SJCRH30 (cell line): Measurements from ENCODE around the gene GABBR2. TPM values are rescaled to one million over a fixed set of nuclear protein-coding genes. Genes with fewer than 3 reads are reported as not detected.
"Not testable (repeated sequence)": the region's sequence is repeated elsewhere in the genome, so short reads cannot be mapped to it uniquely, and the experiment has no call there.

Experiments used
- DNase-seq, 2 experiments: peaks; one replicate each; pipeline ENCODE4 v3.0.0-alpha.2; 2015 to 2020
- H3K27ac ChIP-seq: fragments of 250-450 bp; sonication (Bioruptor Pico); 2 replicates; pipeline ENCODE4 v1.5.1; 2020; ENCODE audit warnings: mild to moderate bottlenecking, moderate library complexity
- H3K27me3 ChIP-seq: fragments of 250-450 bp; sonication (Bioruptor Pico); 2 replicates; pipeline ENCODE4 v1.5.1; 2020; ENCODE audit warnings: mild to moderate bottlenecking, moderate library complexity
- H3K36me3 ChIP-seq: fragments of 250-450 bp; sonication (Bioruptor Pico); 2 replicates; pipeline ENCODE4 v1.5.1; 2020; ENCODE audit warnings: mild to moderate bottlenecking, moderate library complexity
- H3K4me1 ChIP-seq: fragments of 250-450 bp; sonication (Bioruptor Pico); 2 replicates; pipeline ENCODE4 v1.5.1; 2020; ENCODE audit warnings: mild to moderate bottlenecking, moderate library complexity
- H3K4me3 ChIP-seq: fragments of 250-450 bp; sonication (Bioruptor Pico); 2 replicates; pipeline ENCODE4 v1.5.1; 2020; ENCODE audit warnings: mild to moderate bottlenecking, moderate library complexity
- H3K9me3 ChIP-seq: fragments of 250-450 bp; sonication (Bioruptor Pico); replicated peaks from 2 replicates; pipeline ENCODE4 v1.5.1; 2020; ENCODE audit warnings: mild to moderate bottlenecking, moderate library complexity
- total RNA-seq: library from RNA; depleted of rRNA; stranded (reverse); fragments of >200 nt; shearing (Covaris generic); gene quantifications from 2 replicates; pipeline ENCODE4 v1.2.3, GENCODE V29; 2014

The GABBR2 gene
- total RNA-seq, 1 experiment from 2014 or later, result not detected

DNA sequence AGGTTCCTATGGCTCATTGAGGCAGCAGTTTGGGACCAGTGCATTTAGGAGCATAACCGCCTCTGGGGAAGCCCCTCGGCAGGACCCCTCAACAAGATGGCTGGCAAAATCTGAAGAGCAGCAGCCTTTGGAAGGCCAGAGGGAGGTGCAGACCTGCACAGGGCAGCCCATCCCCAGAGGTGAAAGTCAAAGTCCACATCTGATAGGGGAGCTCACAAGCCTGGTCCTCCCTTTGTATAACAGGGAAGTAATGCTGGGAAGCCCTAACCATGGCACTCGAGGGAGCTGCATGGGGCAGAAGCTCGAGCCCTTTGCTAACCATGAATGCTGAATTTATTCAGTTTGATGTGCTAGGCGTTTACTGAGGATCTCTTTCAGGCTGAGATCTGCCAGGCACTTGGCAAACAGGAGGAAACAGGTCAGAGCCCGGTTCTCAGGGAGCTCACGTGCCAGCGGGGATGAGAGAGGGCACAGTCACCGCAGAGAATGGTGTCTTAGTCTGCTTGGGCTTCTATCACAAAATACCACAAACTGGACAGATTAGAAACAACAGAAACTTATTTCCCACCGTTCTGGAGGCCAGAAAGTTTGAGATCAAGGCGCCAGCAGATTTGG, 114.1 kb downstream of the GABBR2 start:
- Histone ChIP-seq H3K27ac (no peak overlapping the region), H3K9me3 (no peaks in the 10 kb centered on the region), H3K4me3 (no peak overlapping the region), H3K27me3 (peaks cover 13% of the 10 kb centered on the region; the same call in 1 of the 2 replicates), H3K4me1 (no peaks in the 10 kb centered on the region), H3K36me3 (no peaks in the 10 kb centered on the region)
- no peak for DNase-seq

DNA sequence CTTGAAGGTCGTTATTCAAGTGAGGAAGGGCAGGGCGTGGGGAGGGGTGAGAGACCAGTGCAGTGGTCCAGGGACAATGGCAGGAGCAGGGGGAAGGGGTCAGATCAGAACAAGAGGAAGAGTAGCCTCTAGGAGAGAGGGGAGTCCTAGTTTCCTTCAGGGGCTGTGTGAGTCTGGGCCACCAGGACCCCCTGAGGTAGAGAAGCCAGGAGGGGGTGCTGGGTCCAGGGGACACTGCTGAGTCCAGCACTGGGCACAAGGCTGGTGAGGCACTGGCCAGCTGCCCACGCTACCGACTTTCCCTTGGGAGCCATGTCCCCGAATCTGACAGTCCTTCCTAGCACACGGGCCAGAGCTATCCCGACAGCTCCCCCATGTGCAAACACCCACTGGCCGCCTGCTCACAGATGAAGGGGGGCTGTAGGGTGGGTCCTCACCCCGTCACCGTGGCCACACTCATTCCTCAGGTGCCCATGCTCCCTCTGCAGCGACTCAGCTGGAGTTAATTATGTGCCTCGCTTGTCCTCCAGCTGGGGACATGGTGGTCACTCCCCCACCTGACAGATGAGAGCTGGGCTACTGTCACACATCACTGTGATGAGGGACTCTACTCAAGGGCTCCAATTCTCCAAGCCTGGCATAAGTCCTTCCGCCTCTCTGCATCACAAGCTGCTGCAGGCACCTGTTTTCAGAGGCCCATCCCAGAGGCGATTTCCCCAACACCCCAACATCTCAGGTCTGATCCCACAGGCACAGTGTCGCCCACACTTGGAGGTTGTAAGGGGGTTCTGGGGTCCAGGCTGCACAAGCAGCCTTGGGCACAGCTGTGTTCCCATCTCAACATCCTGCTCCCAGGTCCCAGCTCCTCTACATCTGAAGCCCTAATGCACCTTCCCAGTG, 115.1 kb downstream of the GABBR2 start:
- Histone ChIP-seq H3K4me1 (no peaks in the 10 kb centered on the region), H3K27me3 (peaks cover 9% of the 10 kb centered on the region; the same call in 1 of the 2 replicates), H3K4me3 (no peak overlapping the region), H3K36me3 (no peaks in the 10 kb centered on the region), H3K9me3 (no peaks in the 10 kb centered on the region), H3K27ac (no peak overlapping the region)
- no peak for DNase-seq

GRCh38 chr9:98591696-98592095, 117.0 kb downstream of the GABBR2 start:
- H3K36me3 ChIP-seq, result no peaks in the 10 kb centered on the region
- no peak for DNase-seq
- no peaks in the 10 kb centered on the region for H3K4me1 ChIP-seq
- H3K27ac ChIP-seq, result no peak overlapping the region
- H3K9me3 ChIP-seq, result no peaks in the 10 kb centered on the region
- 0 out of 2 replicates have a peak, but pooled peaks cover 7% of the 10 kb centered on the region for H3K27me3 ChIP-seq
- H3K4me3 ChIP-seq, result no peak overlapping the region

DNA sequence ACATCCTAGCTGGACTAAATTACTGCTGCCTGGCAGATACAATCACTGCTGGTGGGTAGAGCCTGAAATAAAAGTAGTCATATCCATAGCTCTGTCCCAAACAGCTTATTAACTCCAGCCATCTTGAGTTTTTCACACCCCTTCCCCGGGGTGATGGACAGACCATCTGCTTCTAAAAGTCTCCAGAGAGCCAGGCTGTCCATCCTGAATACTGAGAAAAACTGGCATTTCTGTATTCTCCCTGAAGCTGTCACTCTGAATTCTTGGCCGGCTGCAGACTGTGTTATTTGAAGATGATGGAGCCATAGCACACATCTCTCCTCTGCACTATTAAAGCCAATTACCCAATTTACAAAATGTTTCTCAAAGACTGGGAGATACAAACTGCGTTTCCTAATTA, 118.6 kb downstream of the GABBR2 start:
- 0 out of 2 replicates have a peak, but pooled peaks cover 8% of the 10 kb centered on the region for H3K27me3 ChIP-seq
- no peaks in the 10 kb centered on the region for H3K36me3 ChIP-seq
- no peaks in the 10 kb centered on the region for H3K4me1 ChIP-seq
- no peaks in the 10 kb centered on the region for H3K9me3 ChIP-seq
- no peak overlapping the region for H3K4me3 ChIP-seq
- no peak for DNase-seq
- no peak overlapping the region for H3K27ac ChIP-seq

DNA sequence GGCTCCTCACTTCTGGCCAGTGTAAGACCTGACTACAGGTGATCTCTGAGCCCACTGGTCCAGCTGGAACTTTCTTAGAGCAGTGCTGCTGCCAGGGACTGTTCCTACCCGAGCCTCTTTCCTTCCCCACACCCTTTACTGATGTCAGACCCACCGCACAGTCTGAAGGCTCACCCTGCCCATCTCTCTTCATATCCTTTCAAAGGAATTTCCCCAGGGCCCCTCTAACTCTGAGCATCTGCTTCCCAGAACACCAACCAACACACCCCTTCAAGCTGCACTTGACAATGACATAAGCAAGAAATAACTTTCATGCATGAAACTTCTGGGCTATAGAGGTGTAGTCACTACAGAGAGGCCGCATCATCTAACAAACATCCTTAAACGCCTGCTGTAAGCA, 119.6 kb downstream of the GABBR2 start:
- Histone ChIP-seq H3K4me3 (no peak overlapping the region), H3K27me3 (0 out of 2 replicates have a peak, but pooled peaks cover 8% of the 10 kb centered on the region), H3K27ac (no peak overlapping the region), H3K4me1 (no peaks in the 10 kb centered on the region), H3K36me3 (no peaks in the 10 kb centered on the region), H3K9me3 (no peaks in the 10 kb centered on the region)
- no peak for DNase-seq

DNA sequence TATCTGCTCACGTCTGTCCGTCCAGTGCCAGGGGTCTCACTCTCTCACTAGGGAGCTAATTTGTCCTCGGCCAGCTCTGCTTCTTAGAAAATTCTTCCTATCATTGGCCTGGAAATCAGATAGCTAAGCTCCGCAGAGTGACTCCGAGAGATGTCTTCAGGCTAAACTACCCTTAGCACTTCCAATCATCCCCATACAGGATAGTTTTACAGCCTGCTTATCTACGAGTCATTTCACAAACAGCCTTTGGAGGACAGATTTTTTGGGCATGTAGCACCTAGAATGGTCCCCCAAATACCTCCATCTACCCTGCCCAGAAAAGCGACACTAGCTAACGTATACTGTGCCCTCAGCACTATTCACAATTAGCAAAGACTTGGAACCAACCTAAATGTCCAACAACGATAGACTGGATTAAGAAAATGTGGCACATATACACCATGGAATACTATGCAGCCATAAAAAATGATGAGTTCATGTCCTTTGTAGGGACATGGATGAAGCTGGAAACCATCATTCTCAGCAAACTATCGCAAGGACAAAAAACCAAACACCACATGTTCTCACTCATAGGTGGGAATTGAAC, 123.8 kb downstream of the GABBR2 start:
- H3K9me3 ChIP-seq, H3K4me1 ChIP-seq, DNase-seq, H3K4me3 ChIP-seq, H3K27ac ChIP-seq, H3K36me3 ChIP-seq: not testable (repeated sequence)
- H3K27me3 ChIP-seq, result peaks cover 11% of the 10 kb centered on the region; the same call in 1 of the 2 replicates

GRCh38 chr9:98584059-98584458, 124.7 kb downstream of the GABBR2 start:
- Histone ChIP-seq H3K9me3 (no peaks in the 10 kb centered on the region), H3K4me1 (no peaks in the 10 kb centered on the region), H3K36me3 (no peaks in the 10 kb centered on the region), H3K27ac (no peak overlapping the region), H3K4me3 (no peak overlapping the region), H3K27me3 (peaks cover 13% of the 10 kb centered on the region; the same call in 1 of the 2 replicates)
- DNase-seq, result no peak

DNA sequence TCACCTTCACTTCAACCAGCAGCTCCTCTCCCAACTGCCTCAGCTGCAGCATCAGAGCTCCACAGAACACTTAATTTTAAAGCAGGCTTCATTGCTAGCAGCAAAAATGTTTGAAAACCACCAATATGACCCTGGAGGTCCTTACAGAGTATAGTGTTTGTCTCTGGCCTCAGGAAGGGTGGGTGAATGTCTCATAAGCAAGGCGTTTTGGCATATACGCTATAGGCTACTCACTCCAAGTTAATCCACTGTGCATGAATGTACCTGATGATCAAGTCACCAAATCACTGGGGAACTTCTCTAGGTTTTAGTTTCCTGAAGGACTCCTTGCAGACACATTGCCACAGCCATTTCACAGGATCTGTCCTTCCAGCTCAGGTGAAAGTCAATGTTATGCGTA, 125.3 kb downstream of the GABBR2 start:
- no peaks in the 10 kb centered on the region for H3K36me3 ChIP-seq
- H3K27me3 ChIP-seq, result peaks cover 13% of the 10 kb centered on the region; the same call in 1 of the 2 replicates
- no peak overlapping the region for H3K4me3 ChIP-seq
- no peaks in the 10 kb centered on the region for H3K4me1 ChIP-seq
- H3K27ac ChIP-seq, result no peak overlapping the region
- H3K9me3 ChIP-seq, result no peaks in the 10 kb centered on the region
- DNase-seq, result no peak

DNA sequence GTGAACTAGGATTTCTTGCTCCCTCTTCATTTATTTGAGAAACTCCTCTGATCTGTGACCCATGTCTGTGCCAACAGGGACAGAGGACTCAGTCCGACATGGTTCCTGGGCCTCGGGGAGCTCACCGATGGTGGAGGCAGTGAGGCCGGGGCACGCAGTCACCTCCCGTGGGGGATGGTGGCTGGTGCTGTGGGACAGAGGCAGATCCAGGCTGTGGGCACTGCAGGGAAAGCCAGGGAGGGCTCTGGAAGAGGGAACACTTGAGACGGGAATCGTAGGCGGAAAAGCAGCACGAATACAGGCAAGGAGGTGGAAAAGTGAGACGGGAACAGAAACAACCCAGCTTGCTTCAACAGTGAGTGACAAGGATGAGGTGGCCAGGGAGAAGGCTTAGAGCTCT, 127.8 kb downstream of the GABBR2 start:
- no peak for DNase-seq
- no peaks in the 10 kb centered on the region for H3K4me1 ChIP-seq
- no peaks in the 10 kb centered on the region for H3K9me3 ChIP-seq
- H3K36me3 ChIP-seq, result no peaks in the 10 kb centered on the region
- peaks cover 8% of the 10 kb centered on the region; the same call in 1 of the 2 replicates for H3K27me3 ChIP-seq
- H3K4me3 ChIP-seq, result no peak overlapping the region
- no peak overlapping the region for H3K27ac ChIP-seq

GRCh38 chr9:98579700-98580099, 129.0 kb downstream of the GABBR2 start:
- no peak overlapping the region for H3K4me3 ChIP-seq
- H3K9me3 ChIP-seq, result no peaks in the 10 kb centered on the region
- H3K27me3 ChIP-seq, result peaks cover 8% of the 10 kb centered on the region; the same call in 1 of the 2 replicates
- DNase-seq, result no peak
- H3K4me1 ChIP-seq, result no peaks in the 10 kb centered on the region
- H3K36me3 ChIP-seq, result no peaks in the 10 kb centered on the region
- no peak overlapping the region for H3K27ac ChIP-seq

GRCh38 chr9:98577446-98577845, 131.3 kb downstream of the GABBR2 start:
- H3K36me3 ChIP-seq, result no peaks in the 10 kb centered on the region
- no peaks in the 10 kb centered on the region for H3K9me3 ChIP-seq
- H3K4me3 ChIP-seq, result no peak overlapping the region
- peaks cover 6% of the 10 kb centered on the region; the same call in 1 of the 2 replicates for H3K27me3 ChIP-seq
- no peak overlapping the region for H3K27ac ChIP-seq
- DNase-seq, result no peak
- H3K4me1 ChIP-seq, result no peaks in the 10 kb centered on the region

- no peaks in the 10 kb centered on the region for H3K4me1 ChIP-seq
- peaks cover 6% of the 10 kb centered on the region; the same call in 1 of the 2 replicates for H3K27me3 ChIP-seq
- no peaks in the 10 kb centered on the region for H3K9me3 ChIP-seq
- H3K27ac ChIP-seq, result no peak overlapping the region
- no peak for DNase-seq
- H3K36me3 ChIP-seq, result no peaks in the 10 kb centered on the region
- no peak overlapping the region for H3K4me3 ChIP-seq
These were observed 131.9 kb downstream of the GABBR2 start for GRCh38 chr9:98576859-98577258.

DNA sequence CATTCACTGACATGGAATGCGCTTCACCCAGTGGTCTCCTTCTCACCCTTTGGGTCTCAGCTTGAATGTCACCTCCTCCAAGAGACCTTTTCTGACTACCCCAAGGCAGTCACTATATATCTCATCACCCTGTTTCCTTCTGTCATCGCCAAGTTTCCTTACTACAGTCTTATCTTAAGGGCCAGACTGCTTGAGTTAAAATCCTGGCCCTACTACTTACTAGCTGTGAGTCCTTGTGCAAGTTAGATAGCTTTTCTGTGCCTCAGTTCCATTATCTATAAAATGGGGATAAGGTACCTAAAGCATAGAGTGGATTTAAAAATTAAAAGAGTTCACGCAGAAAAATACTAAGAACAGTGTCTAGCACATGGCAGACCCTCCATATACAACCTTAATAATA, 132.4 kb downstream of the GABBR2 start:
- no peaks in the 10 kb centered on the region for H3K9me3 ChIP-seq
- no peak overlapping the region for H3K4me3 ChIP-seq
- H3K27ac ChIP-seq, result no peak overlapping the region
- DNase-seq, result no peak
- no peaks in the 10 kb centered on the region for H3K36me3 ChIP-seq
- H3K27me3 ChIP-seq, result peaks cover 9% of the 10 kb centered on the region; the same call in 1 of the 2 replicates
- H3K4me1 ChIP-seq, result no peaks in the 10 kb centered on the region

- H3K4me1 ChIP-seq, result no peaks in the 10 kb centered on the region
- H3K36me3 ChIP-seq, result no peaks in the 10 kb centered on the region
- no peak overlapping the region for H3K27ac ChIP-seq
- H3K9me3 ChIP-seq, result no peaks in the 10 kb centered on the region
- peak; percentile 48 to 52 for DNase-seq
- H3K4me3 ChIP-seq, result no peak overlapping the region
- peaks cover 14% of the 10 kb centered on the region; the same call in 1 of the 2 replicates for H3K27me3 ChIP-seq
These were observed 133.1 kb downstream of the GABBR2 start for GRCh38 chr9:98575379-98576346.
